Heart left ventricle (tissue), 16 donors: Measurements from ENCODE around the gene GTF2H4. TPM values are rescaled to one million over a fixed set of nuclear protein-coding genes. Genes with fewer than 3 reads are reported as not detected.
"Not testable (repeated sequence)": the region's sequence is repeated elsewhere in the genome, so short reads cannot be mapped to it uniquely, and the experiment has no call there.

Source experiments
- ATAC-seq, 4 donors: fragments of 200-7000 bp; cut with Tn5 transposase; one replicate each; pipeline ENCODE4 v1.9.1; 2020 to 2022; ENCODE audit warnings: moderate library complexity in 4 of 4, mild to moderate bottlenecking in 3 of 4, moderate number of reproducible peaks in 1 of 4
- DNase-seq, 5 donors: peaks; one replicate each; pipeline ENCODE4 v3.0.0-alpha.2; 2020
- H3K27ac ChIP-seq, 12 donors: fragments of 200-600 bp; sonication (generic) in 4 of 12; one replicate each; pipeline versions ENCODE4 v1.5.0 to v1.8.0; 2016 to 2022; ENCODE audit warnings: mild to moderate bottlenecking in 2 of 12
- H3K27me3 ChIP-seq, 9 donors: fragments of 200-600 bp; sonication (generic) in 2 of 9; one replicate each; pipeline versions ENCODE4 v1.5.1 to v1.8.0; 2016 to 2022; ENCODE audit warnings: mild to moderate bottlenecking in 3 of 9
- H3K36me3 ChIP-seq, 9 donors: fragments of 200-600 bp; sonication (generic) in 2 of 9; one replicate each; pipeline versions ENCODE4 v1.5.0 to v1.8.0; 2018 to 2022; ENCODE audit warnings: mild to moderate bottlenecking in 2 of 9
- H3K4me1 ChIP-seq, 12 donors: fragments of 200-600 bp; sonication (generic) in 4 of 12; one replicate each; pipeline versions ENCODE4 v1.5.0 to v1.8.0; 2016 to 2022; ENCODE audit warnings: mild to moderate bottlenecking in 3 of 12
- H3K4me3 ChIP-seq, 12 donors: fragments of 200-600 bp; sonication (generic) in 4 of 12; one replicate each; pipeline versions ENCODE4 v1.5.0 to v1.8.0; 2017 to 2022; ENCODE audit warnings: mild to moderate bottlenecking in 9 of 12, moderate library complexity in 4 of 12
- H3K9me3 ChIP-seq, 12 donors: fragments of 200-600 bp; sonication (generic) in 4 of 12; one replicate each; pipeline versions ENCODE4 v1.5.0 to v1.8.0; 2016 to 2022; ENCODE audit warnings: mild to moderate bottlenecking in 1 of 12
- CTCF ChIP-seq, 12 donors: fragments of 200-600 bp; sonication (generic) in 4 of 12; IDR thresholded peaks; one replicate each; pipeline versions ENCODE4 v1.5.0 to v1.8.0; 2018 to 2022; ENCODE audit warnings: antibody characterized with exemption in 12 of 12, mild to moderate bottlenecking in 5 of 12
- POLR2A ChIP-seq, 2 donors: fragments of 450-650 bp; IDR thresholded peaks; one replicate each; pipeline ENCODE4 v1.6.1; 2017; ENCODE audit warnings: antibody characterized with exemption in 2 of 2, mild to moderate bottlenecking in 2 of 2, moderate library complexity in 2 of 2
- WGBS, 4 donors: extraction: QIAGEN DNeasy Blood & Tissue Kit in 2 of 4; methylation state at CpG; one replicate each; pipeline versions ENCODE4 v1.1.5 to v1.1.7; 2013 to 2018; 5-methylcytosine and 5-hydroxymethylcytosine counted together
- intact Hi-C, 10 donors: fragments of 100-400 bp; cut with DNase I; formaldehyde crosslinking; loops; one replicate each; pipeline versions ENCODE4 v1.11.1 to v1.14.2; 2022
- polyA plus RNA-seq, 2 donors: library from polyadenylated mRNA; stranded (reverse); fragments of 200-250 nt; gene quantifications; one replicate each; pipeline ENCODE4 v1.2.3, GENCODE V29; 2013
- total RNA-seq, 9 donors: library from RNA; depleted of rRNA in 2 of 9; stranded (reverse); fragments of >200 nt in 2 of 9; fragmentation: NEBNext Ultra II Directional in 3 of 9; extraction: Animal tissue kit (Norgen Biotek cat#: 25700) in 3 of 9; gene quantifications; one replicate each; pipeline versions ENCODE4 v1.1.0 to v1.2.4, GENCODE V29; 2016 to 2023
- donor health status: ischemic (EF 13 %, LVEDD 7.1; RV severe dilation, severe dysfunction).
- donor health status: healthy with polysubstance abuse.
- donor health status: DM: no; HTN: yes; CAD: no.
- donor health status: DM: no; HTN: no; CAD: no.
- donor health status: ischemic (EF 25% LVEDD 6.9; RV normal size, moderate dysfunction).
- donor health status: ischemic (EF 25% LVEDD 5.7; RV mildly dilated, moderate dysfunction).
- donor health status: healthy.
- donor health status: DM: yes; HTN: yes; CAD: no.
- donor health status: ischemic (EF 35%, LVEDD 5.7; RV mildly dilated, moderate dysfunction).
- donor health status: nonischemic (EF 11% LVEDD 7.7; RV severe dilation, severe dysfunction).
- donor health status: DM: yes; HTN: yes; CAD: no.
- donor health status: PGD.
- donor health status: ischemic (EF 29% LVEDD 5.4; RV normal size, mild dysfunction).
- donor health status: nonischemic (EF 23%, LVEDD 6.1; RV moderate dilation, normal function).

GTF2H4 gene
- total and polyA plus RNA-seq, 11 donors, result 4.2 to 22.4 (median 14.7) TPM

- H3K36me3 ChIP-seq, result peaks cover 0 to 66% (median 53%) of the 10 kb centered on the region in 9 donors
- TF ChIP-seq POLR2A (IDR thresholded peaks at IDR 0.05) (no peak), CTCF (IDR thresholded peaks at IDR 0.05) (no peak)
- H3K4me1 ChIP-seq, result no peaks in the 10 kb centered on the region
- ATAC-seq (no peak), DNase-seq (no peak)
- 91 to 92% (median 91%) methylated on average over 16 of the region's 16 CpGs for WGBS, 4 donors
- intact Hi-C loops, result no loop called here
- H3K27me3 ChIP-seq, result no peaks in the 10 kb centered on the region
- H3K27ac ChIP-seq, result no peak overlapping the region
- no peak overlapping the region for H3K4me3 ChIP-seq
- no peaks in the 10 kb centered on the region for H3K9me3 ChIP-seq
Measured at GRCh38 chr6:30897882-30898281, 10.1 kb upstream of the GTF2H4 start.

- WGBS, 4 donors, result 76 to 84% (median 79%) methylated on average over 23 of the region's 23 CpGs
- no peak overlapping the region for H3K4me3 ChIP-seq
- DNase-seq (no peak), ATAC-seq (no peak)
- no peaks in the 10 kb centered on the region for H3K4me1 ChIP-seq
- H3K36me3 ChIP-seq, result peaks cover 0 to 59% (median 46%) of the 10 kb centered on the region in 9 donors
- no peak overlapping the region for H3K27ac ChIP-seq
- TF ChIP-seq POLR2A (IDR thresholded peaks at IDR 0.05) (no peak), CTCF (IDR thresholded peaks at IDR 0.05) (no peak)
- no peaks in the 10 kb centered on the region for H3K9me3 ChIP-seq
- intact Hi-C loops, result no loop called here
- no peaks in the 10 kb centered on the region for H3K27me3 ChIP-seq
Measured at GRCh38 chr6:30898750-30899360, 9.2 kb upstream of the GTF2H4 start.

- TF ChIP-seq POLR2A (IDR thresholded peaks at IDR 0.05) (no peak), CTCF (IDR thresholded peaks at IDR 0.05) (no peak)
- H3K27me3 ChIP-seq, result no peaks in the 10 kb centered on the region
- peaks cover 0 to 38% (median 29%) of the 10 kb centered on the region in 9 donors for H3K36me3 ChIP-seq
- ATAC-seq, result no peak
- no peak overlapping the region for H3K4me3 ChIP-seq
- no peak for DNase-seq
- H3K9me3 ChIP-seq, result no peaks in the 10 kb centered on the region
- H3K27ac ChIP-seq, result no peak overlapping the region
- no peaks in the 10 kb centered on the region for H3K4me1 ChIP-seq
- 72 to 80% (median 77%) methylated on average over 1 of the region's 1 CpG for WGBS, 4 donors
- intact Hi-C loops, result no loop called here
Measured at GRCh38 chr6:30900863-30901417, 7.1 kb upstream of the GTF2H4 start.

- intact Hi-C loops, result no loop called here
- no peaks in the 10 kb centered on the region for H3K9me3 ChIP-seq
- H3K36me3 ChIP-seq, result peaks cover 0 to 33% (median 25%) of the 10 kb centered on the region in 9 donors
- ATAC-seq, result no peak
- no peak overlapping the region for H3K4me3 ChIP-seq
- no peaks in the 10 kb centered on the region for H3K27me3 ChIP-seq
- H3K4me1 ChIP-seq, result no peaks in the 10 kb centered on the region
- no peak overlapping the region for H3K27ac ChIP-seq
- DNase-seq, result no peak
- TF ChIP-seq POLR2A (IDR thresholded peaks at IDR 0.05) (no peak), CTCF (IDR thresholded peaks at IDR 0.05) (no peak)
Measured at GRCh38 chr6:30901436-30901835, 6.6 kb upstream of the GTF2H4 start.

- H3K4me1 ChIP-seq, H3K4me3 ChIP-seq, H3K27me3 ChIP-seq, H3K27ac ChIP-seq, DNase-seq, H3K9me3 ChIP-seq, ATAC-seq, intact Hi-C loops: not testable (repeated sequence)
- peaks cover 0 to 28% (median 24%) of the 10 kb centered on the region in 9 donors for H3K36me3 ChIP-seq
- WGBS, 4 donors, result 71 to 83% (median 76%) methylated on average over 9 of the region's 9 CpGs
Measured at GRCh38 chr6:30902196-30902595, 5.8 kb upstream of the GTF2H4 start.
